ENCODE results near the gene COL1A2. TPM values are rescaled to one million over a fixed set of nuclear protein-coding genes. Genes with fewer than 3 reads are reported as not detected.

Gene COL1A2
- total RNA-seq, 2 experiments from 2014 or later = 0.28 to 0.33 TPM

DNA sequence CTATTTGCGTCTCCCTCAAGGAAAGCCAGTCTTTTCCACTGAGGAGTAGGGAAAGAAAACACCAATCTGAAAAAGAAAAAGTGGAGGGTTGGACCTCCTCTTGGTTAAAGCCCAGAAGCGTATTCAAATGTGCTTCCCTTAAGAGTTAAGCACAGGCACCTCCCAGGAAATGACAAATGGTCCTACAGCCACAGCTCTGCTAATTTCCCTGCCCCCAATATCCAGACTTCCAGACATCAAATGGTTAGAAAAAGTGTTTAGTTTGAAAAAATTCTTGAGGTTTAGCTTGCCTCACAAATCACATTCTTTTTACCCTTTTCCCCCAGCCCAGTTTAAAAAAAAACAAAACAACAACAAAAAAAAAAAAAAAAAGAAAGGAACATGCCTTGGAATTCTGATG, 19.0 kb upstream of the COL1A2 start:
- Mint-ChIP-seq H3K36me3 (ENCODE audit: low read depth) (no peaks in the 10 kb centered on the region), H3K27me3 (no peaks in the 10 kb centered on the region), H3K4me3 (no peak overlapping the region), H3K9me3 (no peaks in the 10 kb centered on the region), H3K4me1 (ENCODE audit: low read depth) (no peaks in the 10 kb centered on the region), H3K27ac (no peak overlapping the region)
- ATAC-seq (ENCODE audit: poor library complexity) (no peak), DNase-seq (no peak)
- H3K36me3 ChIP-seq (ENCODE audit: insufficient read depth, low read length) = no peaks in the 10 kb centered on the region
- no peaks in the 10 kb centered on the region for H3K27me3 ChIP-seq (ENCODE audit: control insufficient read depth in 1 of 2, insufficient read depth in 2 of 2, low read length in 2 of 2)
- ChIA-PET CTCF (no interaction called here), POLR2A (interaction anchor here (0.7 kb wide), 1 partner anchor 1059 kb away, joined by 5 read pairs; the partner anchor contains the start of gene PON2)
- H3K9me3 ChIP-seq (ENCODE audit: control insufficient read depth in 1 of 2, insufficient read depth in 1 of 2, low read length in 2 of 2) = no peaks in the 10 kb centered on the region
- intact Hi-C loops (cut with DNase I, micrococcal nuclease) = no loop called here
- H3K4me1 ChIP-seq (ENCODE audit: insufficient read depth, low read length) = no peaks in the 10 kb centered on the region
- TF ChIP-seq, protein P1, sequence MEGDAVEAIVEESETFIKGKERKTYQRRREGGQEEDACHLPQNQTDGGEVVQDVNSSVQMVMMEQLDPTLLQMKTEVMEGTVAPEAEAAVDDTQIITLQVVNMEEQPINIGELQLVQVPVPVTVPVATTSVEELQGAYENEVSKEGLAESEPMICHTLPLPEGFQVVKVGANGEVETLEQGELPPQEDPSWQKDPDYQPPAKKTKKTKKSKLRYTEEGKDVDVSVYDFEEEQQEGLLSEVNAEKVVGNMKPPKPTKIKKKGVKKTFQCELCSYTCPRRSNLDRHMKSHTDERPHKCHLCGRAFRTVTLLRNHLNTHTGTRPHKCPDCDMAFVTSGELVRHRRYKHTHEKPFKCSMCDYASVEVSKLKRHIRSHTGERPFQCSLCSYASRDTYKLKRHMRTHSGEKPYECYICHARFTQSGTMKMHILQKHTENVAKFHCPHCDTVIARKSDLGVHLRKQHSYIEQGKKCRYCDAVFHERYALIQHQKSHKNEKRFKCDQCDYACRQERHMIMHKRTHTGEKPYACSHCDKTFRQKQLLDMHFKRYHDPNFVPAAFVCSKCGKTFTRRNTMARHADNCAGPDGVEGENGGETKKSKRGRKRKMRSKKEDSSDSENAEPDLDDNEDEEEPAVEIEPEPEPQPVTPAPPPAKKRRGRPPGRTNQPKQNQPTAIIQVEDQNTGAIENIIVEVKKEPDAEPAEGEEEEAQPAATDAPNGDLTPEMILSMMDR (IDR thresholded peaks at IDR 0.05) = no peak
- H3K4me3 ChIP-seq (ENCODE audit: low read length) = no peak overlapping the region
- no peak overlapping the region for H3K27ac ChIP-seq (ENCODE audit: low read depth in 1 of 2, low read length in 2 of 2)

DNA sequence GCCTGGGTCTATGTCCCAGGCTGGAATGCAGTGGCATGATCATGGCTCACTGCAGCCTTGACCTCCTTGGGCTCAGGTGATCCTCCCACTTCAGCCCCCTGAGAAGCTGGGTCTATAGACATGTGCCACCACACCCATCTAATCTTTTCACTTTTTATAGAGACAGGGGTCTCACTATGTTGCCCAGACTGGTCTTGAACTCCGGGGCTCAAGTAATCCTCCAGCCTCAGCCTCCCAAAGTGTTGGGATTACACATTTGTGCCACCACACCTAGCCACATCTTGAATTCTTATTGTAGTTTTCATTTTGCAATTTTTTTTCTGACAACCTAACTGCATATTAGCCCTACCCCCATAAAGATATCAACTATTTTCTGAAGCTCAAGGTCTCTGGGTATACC, 18.4 kb upstream of the COL1A2 start:
- Histone ChIP-seq H3K36me3 (ENCODE audit: insufficient read depth, low read length) (no peaks in the 10 kb centered on the region), H3K4me1 (ENCODE audit: insufficient read depth, low read length) (no peaks in the 10 kb centered on the region), H3K27ac (ENCODE audit: low read depth in 1 of 2, low read length in 2 of 2) (no peak overlapping the region), H3K27me3 (ENCODE audit: control insufficient read depth in 1 of 2, insufficient read depth in 2 of 2, low read length in 2 of 2) (no peaks in the 10 kb centered on the region), H3K4me3 (ENCODE audit: low read length) (no peak overlapping the region), H3K9me3 (ENCODE audit: control insufficient read depth in 1 of 2, insufficient read depth in 1 of 2, low read length in 2 of 2) (no peaks in the 10 kb centered on the region)
- Mint-ChIP-seq H3K27me3 (no peaks in the 10 kb centered on the region), H3K36me3 (ENCODE audit: low read depth) (no peaks in the 10 kb centered on the region), H3K4me3 (no peak overlapping the region), H3K4me1 (ENCODE audit: low read depth) (no peaks in the 10 kb centered on the region), H3K9me3 (no peaks in the 10 kb centered on the region), H3K27ac (no peak overlapping the region)
- POLR2A ChIA-PET = no interaction called here
- TF ChIP-seq, protein P1 (IDR thresholded peaks at IDR 0.05) = no peak
- DNase-seq = no peak
- intact Hi-C loops (cut with DNase I, micrococcal nuclease) = no loop called here
- CTCF ChIA-PET = no interaction called here
- no peak for ATAC-seq (ENCODE audit: poor library complexity)

- ChIA-PET POLR2A (no interaction called here), CTCF (no interaction called here)
- DNase-seq (no peak), ATAC-seq (ENCODE audit: poor library complexity) (no peak)
- Mint-ChIP-seq H3K9me3 (no peaks in the 10 kb centered on the region), H3K4me3 (no peak overlapping the region), H3K4me1 (ENCODE audit: low read depth) (no peaks in the 10 kb centered on the region), H3K36me3 (ENCODE audit: low read depth) (no peaks in the 10 kb centered on the region), H3K27me3 (no peaks in the 10 kb centered on the region), H3K27ac (no peak overlapping the region)
- H3K4me3 ChIP-seq (ENCODE audit: low read length) = no peak overlapping the region
- H3K4me1 ChIP-seq (ENCODE audit: insufficient read depth, low read length) = no peaks in the 10 kb centered on the region
- H3K36me3 ChIP-seq (ENCODE audit: insufficient read depth, low read length) = no peaks in the 10 kb centered on the region
- H3K27me3 ChIP-seq (ENCODE audit: control insufficient read depth in 1 of 2, insufficient read depth in 2 of 2, low read length in 2 of 2) = no peaks in the 10 kb centered on the region
- intact Hi-C loops (cut with DNase I, micrococcal nuclease) = no loop called here
- TF ChIP-seq, protein P1 (IDR thresholded peaks at IDR 0.05) = no peak
- H3K9me3 ChIP-seq (ENCODE audit: control insufficient read depth in 1 of 2, insufficient read depth in 1 of 2, low read length in 2 of 2) = no peaks in the 10 kb centered on the region
- no peak overlapping the region for H3K27ac ChIP-seq (ENCODE audit: low read depth in 1 of 2, low read length in 2 of 2)
Measured at GRCh38 chr7:94378356-94378755, 16.3 kb upstream of the COL1A2 start.

Measured in CD4-positive, alpha-beta T cell (primary cell).